ENCODE data around the gene PPFIA2. TPM values are rescaled to one million over a fixed set of nuclear protein-coding genes. Genes with fewer than 3 reads are reported as not detected.

PPFIA2 gene
- total and polyA plus RNA-seq, 10 of the 15 experiments (the other 5 are each of a cell fraction or from before 2014, with no cell fraction given) = 0.06 to 0.39 (median 0.18) TPM; not detected in 6

- no peak for TF ChIP-seq RELB (IDR thresholded peaks at IDR 0.05; ENCODE audit: low read depth)
These were observed 506.9 kb downstream of the PPFIA2 start (continued) for GRCh38 chr12:81252228-81252627.

- CTCF ChIA-PET = no interaction called here
- intact Hi-C loops (cut with micrococcal nuclease; ENCODE audit: unreplicated experiment) (no loop called here), in situ Hi-C loops (cut with MboI) (no loop called here)
These were observed 509.2 kb downstream of the PPFIA2 start for GRCh38 chr12:81249976-81250375.

More at GRCh38 chr12:81249976-81250375, 509.2 kb downstream of the PPFIA2 start:
- Histone ChIP-seq H3K27ac (ENCODE audit: control insufficient read depth, insufficient read depth) (no peak overlapping the region), H2AFZ (ENCODE audit: control insufficient read depth, low read depth, low read length) (no peak overlapping the region), H3K9me3 (replicated peaks; ENCODE audit: control insufficient read depth, insufficient read depth, low read length) (no peaks in the 10 kb centered on the region), H4K20me1 (ENCODE audit: control insufficient read depth, insufficient read depth) (no peaks in the 10 kb centered on the region), H3K36me3 (ENCODE audit: control insufficient read depth in 2 of 2, insufficient read depth in 2 of 2, low read length in 1 of 2) (no peaks in the 10 kb centered on the region), H3K27me3 (replicated peaks in 1 of 2; ENCODE audit: control insufficient read depth in 2 of 2, insufficient read depth in 2 of 2, low read length in 1 of 2) (no peaks in the 10 kb centered on the region), H3K4me3 (no peak overlapping the region), H3K9ac (ENCODE audit: control insufficient read depth, insufficient read depth, low read length) (no peak overlapping the region), H3K4me2 (ENCODE audit: control insufficient read depth, insufficient read depth) (no peak overlapping the region), H3K4me1 (ENCODE audit: control insufficient read depth, insufficient read depth, low read length) (no peaks in the 10 kb centered on the region), H3K79me2 (ENCODE audit: control insufficient read depth, insufficient read depth, low read length) (no peaks in the 10 kb centered on the region)
- ChIA-PET POLR2A (no interaction called here), SMC1A (ENCODE audit: uncharacterized antibody, unreplicated experiment) (no interaction called here), RAD21 (ENCODE audit: unreplicated experiment) (no interaction called here)
- DNase-seq (ENCODE audit: low read depth, low spot score) (no peak), ATAC-seq (no peak), FAIRE-seq (no peak)
- no peak for TF ChIP-seq ZNF274 (IDR thresholded peaks at IDR 0.05; ENCODE audit: insufficient read depth, insufficient read length)
- TF ChIP-seq ESRRA (IDR thresholded peaks at IDR 0.05; ENCODE audit: low read length) = no peak
- TF ChIP-seq FOXK2 (IDR thresholded peaks at IDR 0.05) = no peak
- TF ChIP-seq, protein P1, sequence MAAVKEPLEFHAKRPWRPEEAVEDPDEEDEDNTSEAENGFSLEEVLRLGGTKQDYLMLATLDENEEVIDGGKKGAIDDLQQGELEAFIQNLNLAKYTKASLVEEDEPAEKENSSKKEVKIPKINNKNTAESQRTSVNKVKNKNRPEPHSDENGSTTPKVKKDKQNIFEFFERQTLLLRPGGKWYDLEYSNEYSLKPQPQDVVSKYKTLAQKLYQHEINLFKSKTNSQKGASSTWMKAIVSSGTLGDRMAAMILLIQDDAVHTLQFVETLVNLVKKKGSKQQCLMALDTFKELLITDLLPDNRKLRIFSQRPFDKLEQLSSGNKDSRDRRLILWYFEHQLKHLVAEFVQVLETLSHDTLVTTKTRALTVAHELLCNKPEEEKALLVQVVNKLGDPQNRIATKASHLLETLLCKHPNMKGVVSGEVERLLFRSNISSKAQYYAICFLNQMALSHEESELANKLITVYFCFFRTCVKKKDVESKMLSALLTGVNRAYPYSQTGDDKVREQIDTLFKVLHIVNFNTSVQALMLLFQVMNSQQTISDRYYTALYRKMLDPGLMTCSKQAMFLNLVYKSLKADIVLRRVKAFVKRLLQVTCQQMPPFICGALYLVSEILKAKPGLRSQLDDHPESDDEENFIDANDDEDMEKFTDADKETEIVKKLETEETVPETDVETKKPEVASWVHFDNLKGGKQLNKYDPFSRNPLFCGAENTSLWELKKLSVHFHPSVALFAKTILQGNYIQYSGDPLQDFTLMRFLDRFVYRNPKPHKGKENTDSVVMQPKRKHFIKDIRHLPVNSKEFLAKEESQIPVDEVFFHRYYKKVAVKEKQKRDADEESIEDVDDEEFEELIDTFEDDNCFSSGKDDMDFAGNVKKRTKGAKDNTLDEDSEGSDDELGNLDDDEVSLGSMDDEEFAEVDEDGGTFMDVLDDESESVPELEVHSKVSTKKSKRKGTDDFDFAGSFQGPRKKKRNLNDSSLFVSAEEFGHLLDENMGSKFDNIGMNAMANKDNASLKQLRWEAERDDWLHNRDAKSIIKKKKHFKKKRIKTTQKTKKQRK (IDR thresholded peaks at IDR 0.05; ENCODE audit: low read depth, low read length) = no peak
- no peak for TF ChIP-seq BRCA1 (IDR thresholded peaks at IDR 0.05; ENCODE audit: low read depth, low read length)
- BruUV-seq (replicated peaks) = no TSS peak
- WGBS (ENCODE audit: insufficient coverage, insufficient replicate concordance, low lambda C conversion rate, missing lambda C conversion rate) = 37% methylated on average over 2 of the region's 2 CpGs

Data from GM12878 (cell line).